Brain microvascular endothelial cell (primary cell): ENCODE results near the gene PRKG2.

Experiments
- DNase-seq: peaks from one replicate; pipeline ENCODE4 v3.0.0-alpha.2; 2020
- H3K27ac ChIP-seq: fragments of 250-450 bp; sonication (Bioruptor Pico); 2 replicates; pipeline ENCODE4 v1.5.1; 2020; ENCODE audit warnings: mild to moderate bottlenecking, moderate library complexity
- H3K27me3 ChIP-seq: fragments of 250-450 bp; sonication (Bioruptor Pico); replicated peaks from 2 replicates; pipeline ENCODE4 v1.5.1; 2020; ENCODE audit warnings: mild to moderate bottlenecking
- H3K36me3 ChIP-seq: fragments of 250-450 bp; sonication (Bioruptor Pico); replicated peaks from 2 replicates; pipeline ENCODE4 v1.5.1; 2020; ENCODE audit warnings: mild to moderate bottlenecking
- H3K4me3 ChIP-seq: 2 replicates; pipeline ENCODE4 v1.5.1; 2011; ENCODE audit warnings: low read depth, mild to moderate bottlenecking, control low read depth, low read length, moderate library complexity
- CTCF ChIP-seq: IDR thresholded peaks from 2 replicates; pipeline ENCODE4 v1.5.1; 2011; ENCODE audit warnings: low read depth, mild to moderate bottlenecking, moderate library complexity, low read length, control low read depth, inconsistent platforms; ENCODE audit errors: missing control alignments
- in situ Hi-C: cut with HindIII; loops from 2 replicates; pipeline ENCODE4 v1.10.0; 2017; ENCODE audit warnings: low sequenced_read_pairs, low pct_ligation_motif_present

PRKG2 gene

GRCh38 chr4:81256059-81256970 lies 41.3 kb upstream of the PRKG2 start:
- Histone ChIP-seq H3K4me3 (no peak overlapping the region), H3K36me3 (no peaks in the 10 kb centered on the region), H3K27me3 (no peaks in the 10 kb centered on the region), H3K27ac (peak overlapping the region; percentile 52)
- DNase-seq = no peak
- in situ Hi-C loops = no loop called here
- no peak for TF ChIP-seq CTCF

- peak; percentile 76 for DNase-seq
- Histone ChIP-seq H3K36me3 (no peaks in the 10 kb centered on the region), H3K27ac (peak overlapping the region; percentile 52), H3K27me3 (no peaks in the 10 kb centered on the region), H3K4me3 (no peak overlapping the region)
- in situ Hi-C loops = no loop called here
- no peak for TF ChIP-seq CTCF
Observed at GRCh38 chr4:81255524-81255923, 40.5 kb upstream of the PRKG2 start.

GRCh38 chr4:81250430-81250829 lies 35.4 kb upstream of the PRKG2 start:
- H3K27me3 ChIP-seq = no peaks in the 10 kb centered on the region
- H3K27ac ChIP-seq = no peak overlapping the region
- DNase-seq = no peak
- no peak overlapping the region for H3K4me3 ChIP-seq
- H3K36me3 ChIP-seq = no peaks in the 10 kb centered on the region
- TF ChIP-seq CTCF = no peak
- in situ Hi-C loops = no loop called here

GRCh38 chr4:81245218-81246009 lies 30.4 kb upstream of the PRKG2 start:
- TF ChIP-seq CTCF = no peak
- no peaks in the 10 kb centered on the region for H3K36me3 ChIP-seq
- no peak overlapping the region for H3K27ac ChIP-seq
- in situ Hi-C loops = no loop called here
- no peak for DNase-seq
- no peaks in the 10 kb centered on the region for H3K27me3 ChIP-seq
- H3K4me3 ChIP-seq = no peak overlapping the region

DNA sequence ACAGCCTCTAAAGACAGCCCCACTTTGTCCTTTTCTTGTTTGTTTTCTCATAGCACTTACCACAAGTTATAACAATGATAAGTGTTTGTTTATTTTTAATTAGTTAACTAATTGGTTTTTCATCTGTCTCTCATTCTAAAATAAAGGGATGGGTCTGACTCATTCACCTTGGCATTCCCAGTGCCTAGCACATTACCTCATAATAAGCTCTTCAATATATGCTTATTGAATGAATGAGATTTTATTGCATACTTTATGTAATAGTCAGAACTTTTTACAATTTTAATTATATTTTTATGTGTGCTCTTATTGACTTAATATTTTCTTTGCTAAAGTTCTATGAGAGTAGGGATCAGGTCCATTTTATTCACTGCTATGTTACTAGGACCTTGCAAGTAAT lies 22.8 kb upstream of the PRKG2 start:
- H3K4me3 ChIP-seq = no peak overlapping the region
- in situ Hi-C loops = no loop called here
- no peak overlapping the region for H3K27ac ChIP-seq
- DNase-seq = no peak
- no peaks in the 10 kb centered on the region for H3K36me3 ChIP-seq
- no peak for TF ChIP-seq CTCF
- no peaks in the 10 kb centered on the region for H3K27me3 ChIP-seq
